ENCODE data around the gene FAM118B.

Gene FAM118B

DNA sequence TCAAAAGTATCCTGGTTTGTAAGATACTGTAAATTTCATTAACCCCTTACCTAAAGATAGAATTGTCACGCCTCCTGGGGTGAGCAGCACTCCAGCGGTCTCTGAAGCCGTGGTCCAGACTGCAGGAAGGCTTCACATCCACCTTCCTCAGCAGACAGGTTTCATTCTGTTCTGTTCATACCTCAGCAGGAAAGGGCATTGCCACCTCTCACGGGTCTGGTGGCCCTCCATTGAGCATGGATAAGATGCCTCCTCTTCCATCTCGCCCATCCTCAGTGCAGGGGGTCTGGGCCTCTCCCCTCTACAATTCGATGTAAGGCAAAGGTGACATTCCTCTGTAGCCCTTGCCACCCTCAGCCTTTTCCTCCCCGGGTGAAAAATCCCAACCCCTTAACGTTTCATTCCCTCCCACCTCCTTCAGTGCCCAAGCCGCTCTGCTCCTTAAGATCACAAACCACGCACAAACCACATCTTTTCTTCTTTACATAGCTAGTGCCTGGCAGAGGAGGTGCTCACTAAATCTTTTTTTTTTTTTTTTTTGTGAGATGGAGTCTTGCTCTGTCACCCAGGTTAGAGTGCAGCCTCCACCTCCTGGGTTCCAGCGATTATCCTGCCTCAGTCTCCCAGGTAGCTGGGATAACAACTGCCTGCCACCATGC is 28.7 kb upstream of the FAM118B start:
- Histone ChIP-seq H3K27ac (replicated peaks) (no peak overlapping the region), H3K4me3 (replicated peaks; ENCODE audit: insufficient read depth, low read length) (no peak overlapping the region), H3K27me3 (ENCODE audit: insufficient read depth, poor library complexity, severe bottlenecking) (no peaks in the 10 kb centered on the region)
- no peak for DNase-seq (ENCODE audit: low read depth in 1 of 2, low spot score in 1 of 2)
- no peak for TF ChIP-seq CTCF (IDR thresholded peaks at IDR 0.05; ENCODE audit: insufficient read depth, low read length)
- TF ChIP-seq GABPA (IDR thresholded peaks at IDR 0.05; ENCODE audit: low read depth), result no peak
- no peak for TF ChIP-seq POLR2AphosphoS5 (IDR thresholded peaks at IDR 0.05; ENCODE audit: low read depth)
- TF ChIP-seq SPI1 (IDR thresholded peaks at IDR 0.05; ENCODE audit: borderline replicate concordance, low read depth), result no peak
- TF ChIP-seq, protein P1, sequence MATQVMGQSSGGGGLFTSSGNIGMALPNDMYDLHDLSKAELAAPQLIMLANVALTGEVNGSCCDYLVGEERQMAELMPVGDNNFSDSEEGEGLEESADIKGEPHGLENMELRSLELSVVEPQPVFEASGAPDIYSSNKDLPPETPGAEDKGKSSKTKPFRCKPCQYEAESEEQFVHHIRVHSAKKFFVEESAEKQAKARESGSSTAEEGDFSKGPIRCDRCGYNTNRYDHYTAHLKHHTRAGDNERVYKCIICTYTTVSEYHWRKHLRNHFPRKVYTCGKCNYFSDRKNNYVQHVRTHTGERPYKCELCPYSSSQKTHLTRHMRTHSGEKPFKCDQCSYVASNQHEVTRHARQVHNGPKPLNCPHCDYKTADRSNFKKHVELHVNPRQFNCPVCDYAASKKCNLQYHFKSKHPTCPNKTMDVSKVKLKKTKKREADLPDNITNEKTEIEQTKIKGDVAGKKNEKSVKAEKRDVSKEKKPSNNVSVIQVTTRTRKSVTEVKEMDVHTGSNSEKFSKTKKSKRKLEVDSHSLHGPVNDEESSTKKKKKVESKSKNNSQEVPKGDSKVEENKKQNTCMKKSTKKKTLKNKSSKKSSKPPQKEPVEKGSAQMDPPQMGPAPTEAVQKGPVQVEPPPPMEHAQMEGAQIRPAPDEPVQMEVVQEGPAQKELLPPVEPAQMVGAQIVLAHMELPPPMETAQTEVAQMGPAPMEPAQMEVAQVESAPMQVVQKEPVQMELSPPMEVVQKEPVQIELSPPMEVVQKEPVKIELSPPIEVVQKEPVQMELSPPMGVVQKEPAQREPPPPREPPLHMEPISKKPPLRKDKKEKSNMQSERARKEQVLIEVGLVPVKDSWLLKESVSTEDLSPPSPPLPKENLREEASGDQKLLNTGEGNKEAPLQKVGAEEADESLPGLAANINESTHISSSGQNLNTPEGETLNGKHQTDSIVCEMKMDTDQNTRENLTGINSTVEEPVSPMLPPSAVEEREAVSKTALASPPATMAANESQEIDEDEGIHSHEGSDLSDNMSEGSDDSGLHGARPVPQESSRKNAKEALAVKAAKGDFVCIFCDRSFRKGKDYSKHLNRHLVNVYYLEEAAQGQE (IDR thresholded peaks at IDR 0.05; ENCODE audit: insufficient replicate concordance, low read depth), result no peak

GRCh38 chr11:126185259-126186024 is 26.1 kb upstream of the FAM118B start:
- TF ChIP-seq POLR2AphosphoS5 (IDR thresholded peaks at IDR 0.05; ENCODE audit: low read depth) (no peak), SPI1 (IDR thresholded peaks at IDR 0.05; ENCODE audit: borderline replicate concordance, low read depth) (no peak), GABPA (IDR thresholded peaks at IDR 0.05; ENCODE audit: low read depth) (no peak), CTCF (IDR thresholded peaks at IDR 0.05; ENCODE audit: insufficient read depth, low read length) (no peak)
- TF ChIP-seq, protein P1 (IDR thresholded peaks at IDR 0.05; ENCODE audit: insufficient replicate concordance, low read depth), result no peak
- H3K27me3 ChIP-seq (ENCODE audit: insufficient read depth, poor library complexity, severe bottlenecking), result no peaks in the 10 kb centered on the region

GRCh38 chr11:126186025-126186698 is 25.4 kb upstream of the FAM118B start:
- TF ChIP-seq CTCF (IDR thresholded peaks at IDR 0.05; ENCODE audit: insufficient read depth, low read length) (no peak), POLR2AphosphoS5 (IDR thresholded peaks at IDR 0.05; ENCODE audit: low read depth) (no peak), SPI1 (IDR thresholded peaks at IDR 0.05; ENCODE audit: borderline replicate concordance, low read depth) (no peak), GABPA (IDR thresholded peaks at IDR 0.05; ENCODE audit: low read depth) (no peak)
- TF ChIP-seq, protein P1 (IDR thresholded peaks at IDR 0.05; ENCODE audit: insufficient replicate concordance, low read depth), result no peak

More at GRCh38 chr11:126185259-126186024, 26.1 kb upstream of the FAM118B start:
- no peak overlapping the region for H3K27ac ChIP-seq (replicated peaks)
- no peak for DNase-seq (ENCODE audit: low read depth in 1 of 2, low spot score in 1 of 2)
- no peak overlapping the region for H3K4me3 ChIP-seq (replicated peaks; ENCODE audit: insufficient read depth, low read length)

More at GRCh38 chr11:126186025-126186698, 25.4 kb upstream of the FAM118B start:
- DNase-seq (ENCODE audit: low read depth in 1 of 2, low spot score in 1 of 2), result no peak
- H3K27ac ChIP-seq (replicated peaks), result no peak overlapping the region
- no peaks in the 10 kb centered on the region for H3K27me3 ChIP-seq (ENCODE audit: insufficient read depth, poor library complexity, severe bottlenecking)
- H3K4me3 ChIP-seq (replicated peaks; ENCODE audit: insufficient read depth, low read length), result no peak overlapping the region
